HG03097 (cell line): ENCODE results near the gene ZBTB16.

Experiments
- ATAC-seq: cut with Tn5 transposase; IDR thresholded peaks from one replicate; pipeline ENCODE4 v1.9.1; 2021; ENCODE audit not compliant: unreplicated experiment, low FRiP score

Gene ZBTB16

DNA sequence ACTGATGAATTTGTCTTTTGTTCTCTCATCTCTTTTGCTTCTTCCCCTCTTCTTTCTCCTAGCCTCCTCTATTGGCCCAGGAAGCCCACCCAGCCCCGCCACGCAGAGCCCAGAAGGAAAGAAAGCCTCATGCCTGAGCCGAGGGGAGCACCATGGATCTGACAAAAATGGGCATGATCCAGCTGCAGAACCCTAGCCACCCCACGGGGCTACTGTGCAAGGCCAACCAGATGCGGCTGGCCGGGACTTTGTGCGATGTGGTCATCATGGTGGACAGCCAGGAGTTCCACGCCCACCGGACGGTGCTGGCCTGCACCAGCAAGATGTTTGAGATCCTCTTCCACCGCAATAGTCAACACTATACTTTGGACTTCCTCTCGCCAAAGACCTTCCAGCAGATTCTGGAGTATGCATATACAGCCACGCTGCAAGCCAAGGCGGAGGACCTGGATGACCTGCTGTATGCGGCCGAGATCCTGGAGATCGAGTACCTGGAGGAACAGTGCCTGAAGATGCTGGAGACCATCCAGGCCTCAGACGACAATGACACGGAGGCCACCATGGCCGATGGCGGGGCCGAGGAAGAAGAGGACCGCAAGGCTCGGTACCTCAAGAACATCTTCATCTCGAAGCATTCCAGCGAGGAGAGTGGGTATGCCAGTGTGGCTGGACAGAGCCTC, 3.8 kb downstream of the ZBTB16 start:
- ATAC-seq, result no peak

- no peak for ATAC-seq
Observed at GRCh38 chr11:114063829-114064201, 4.3 kb downstream of the ZBTB16 start.

GRCh38 chr11:114064216-114064615, 4.7 kb downstream of the ZBTB16 start:
- no peak for ATAC-seq

GRCh38 chr11:114065094-114065493, 5.6 kb downstream of the ZBTB16 start:
- no peak for ATAC-seq

- no peak for ATAC-seq
Observed at GRCh38 chr11:114066046-114066648, 6.6 kb downstream of the ZBTB16 start.

- ATAC-seq, result no peak
Observed at GRCh38 chr11:114068327-114068726, 8.8 kb downstream of the ZBTB16 start.

GRCh38 chr11:114070464-114071139, 11.1 kb downstream of the ZBTB16 start:
- ATAC-seq, result no peak

GRCh38 chr11:114073007-114073827, 13.7 kb downstream of the ZBTB16 start:
- no peak for ATAC-seq

DNA sequence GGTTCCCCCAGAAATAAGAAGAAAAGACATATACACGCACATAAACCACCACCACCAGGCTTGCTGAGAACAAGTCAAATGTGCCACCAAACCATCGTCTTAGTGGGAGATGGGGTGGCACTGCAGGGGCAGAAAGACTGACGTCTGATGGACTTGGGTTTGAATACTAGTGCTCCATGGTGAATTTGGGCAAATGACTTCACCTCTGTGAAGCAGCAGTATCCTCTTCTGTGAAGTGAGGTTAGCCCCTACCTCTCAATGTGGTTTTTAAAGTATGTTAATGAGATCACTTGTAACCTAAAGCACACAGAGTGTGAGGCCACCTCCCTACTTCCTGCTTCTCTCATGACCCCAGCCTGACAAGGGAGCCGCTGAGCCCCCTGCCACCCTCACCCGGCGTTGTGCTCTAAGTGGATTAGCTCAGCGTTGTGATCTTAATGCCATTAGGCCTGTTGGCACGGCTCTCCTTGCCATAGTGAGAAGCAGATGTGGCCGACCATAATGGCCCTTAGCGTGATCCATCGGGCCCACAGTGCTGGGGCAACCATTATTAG, 14.4 kb downstream of the ZBTB16 start:
- no peak for ATAC-seq

DNA sequence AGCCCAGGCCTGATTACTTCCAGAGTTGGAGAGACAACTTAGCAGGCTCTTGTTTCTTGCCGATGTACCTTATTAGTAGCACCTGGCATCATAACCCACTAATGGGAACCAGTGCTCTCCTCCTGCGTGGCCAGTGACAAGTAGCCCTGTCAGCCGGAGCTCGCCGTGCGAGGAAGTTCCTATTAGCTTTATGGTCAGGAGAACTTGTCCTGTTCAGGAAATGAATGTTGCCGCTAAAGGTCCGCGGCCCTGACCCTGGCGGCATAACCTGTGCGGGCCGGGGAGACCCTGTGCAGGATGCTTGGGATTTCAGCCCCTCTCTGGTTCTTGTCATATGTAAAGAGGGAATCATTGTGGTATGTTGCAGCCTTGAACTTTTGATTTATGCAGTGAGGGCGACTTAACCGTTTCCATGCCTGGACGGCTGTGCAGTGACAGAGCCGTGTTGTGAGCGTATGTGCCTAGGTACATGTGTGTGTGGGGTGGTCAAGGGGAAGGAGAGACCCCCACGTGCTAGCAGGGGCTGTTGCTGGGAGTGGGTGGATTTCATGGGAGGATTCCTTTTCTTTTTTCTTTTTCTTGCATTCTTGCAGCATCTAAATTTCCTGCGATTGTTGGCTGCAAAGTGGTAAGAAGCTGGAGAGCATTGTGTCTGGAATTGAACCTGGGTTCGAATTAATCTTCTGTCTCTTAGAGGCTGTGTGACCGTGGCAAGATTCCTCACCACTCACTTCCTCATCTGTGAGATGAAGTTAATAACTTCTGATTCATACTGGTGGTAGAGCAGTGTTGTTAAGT, 15.2 kb downstream of the ZBTB16 start:
- ATAC-seq, result no peak

DNA sequence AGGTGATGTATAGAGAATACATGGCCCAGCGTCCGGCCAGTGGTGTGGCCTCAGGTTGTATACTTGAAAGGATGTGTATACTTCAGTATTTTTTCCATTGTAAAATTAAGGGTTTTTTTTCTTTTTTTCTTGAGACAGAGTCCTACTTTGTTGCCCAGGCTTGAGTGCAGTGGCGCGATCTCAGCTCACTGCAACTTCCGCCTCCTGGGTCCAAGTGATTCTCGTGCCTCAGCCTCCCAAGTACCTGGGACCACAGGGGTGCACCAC, 15.8 kb downstream of the ZBTB16 start:
- no peak for ATAC-seq

DNA sequence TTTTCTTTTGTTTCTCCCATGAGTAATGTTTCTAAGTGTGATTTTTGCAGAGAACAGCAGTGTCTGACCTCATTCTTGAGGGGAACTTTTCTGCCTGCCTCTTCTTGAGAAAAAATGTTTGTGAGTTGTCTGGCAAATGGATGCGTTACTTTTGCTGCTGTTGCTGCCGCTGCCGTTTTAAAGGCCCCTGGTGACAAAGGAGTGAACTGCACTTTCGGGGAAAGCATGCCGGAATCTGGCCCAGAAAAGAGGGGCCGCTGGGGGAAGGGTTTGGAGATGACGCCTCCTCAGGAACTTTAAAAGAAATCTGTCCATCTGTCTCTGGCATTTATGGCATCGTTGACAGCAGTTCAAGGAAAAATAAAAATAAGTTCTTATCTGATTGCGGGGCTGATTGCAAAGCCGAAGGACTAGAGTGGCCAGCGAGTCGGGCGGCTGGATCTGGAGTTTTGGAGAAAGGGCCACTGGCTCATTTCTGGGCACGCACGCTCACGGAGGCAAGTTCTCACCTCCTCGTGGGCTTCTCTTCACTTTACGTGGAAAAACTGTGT, 16.5 kb downstream of the ZBTB16 start:
- no peak for ATAC-seq

GRCh38 chr11:114076921-114077331, 17.4 kb downstream of the ZBTB16 start:
- ATAC-seq, result no peak

GRCh38 chr11:114077482-114078305, 18.2 kb downstream of the ZBTB16 start:
- no peak for ATAC-seq

DNA sequence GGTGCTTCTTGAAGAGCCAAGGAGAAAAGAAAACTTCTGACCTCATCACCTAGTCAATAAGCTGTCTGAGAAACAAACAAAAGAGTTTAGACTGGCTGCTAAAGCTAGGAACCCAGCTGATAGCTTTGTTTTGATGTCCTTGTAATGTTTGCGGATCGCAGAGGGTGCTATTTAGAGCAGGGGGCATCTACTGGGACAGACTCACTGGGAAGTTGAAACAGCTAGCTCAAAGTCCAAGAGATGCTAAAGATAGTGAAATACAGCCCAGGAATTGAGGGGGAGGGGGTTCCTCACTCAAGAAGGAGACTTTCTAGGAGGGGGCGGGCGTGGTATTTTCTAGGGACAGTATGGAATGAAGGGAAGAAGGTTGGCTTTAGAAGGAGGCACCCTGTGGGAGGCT, 18.9 kb downstream of the ZBTB16 start:
- ATAC-seq, result no peak

GRCh38 chr11:114079511-114080065, 20.1 kb downstream of the ZBTB16 start:
- ATAC-seq, result no peak

DNA sequence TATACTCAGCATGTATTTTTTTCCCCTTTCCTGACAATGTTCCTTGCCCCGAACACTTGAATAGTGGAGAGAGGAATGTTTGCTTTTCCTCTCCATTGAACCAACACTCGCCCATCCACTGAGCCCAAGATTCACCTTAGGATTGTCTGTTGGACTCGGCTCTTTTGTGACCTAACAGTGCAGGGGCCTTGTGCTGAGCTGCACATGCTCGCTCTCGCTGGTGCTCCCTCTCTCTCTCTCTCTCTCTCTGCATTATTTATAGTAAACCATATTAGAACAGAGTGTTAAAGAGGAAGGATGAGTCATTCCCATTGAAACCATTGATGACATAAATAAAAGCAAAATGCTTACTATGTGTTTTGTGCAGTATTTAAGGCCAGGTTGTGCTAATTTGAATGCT, 20.7 kb downstream of the ZBTB16 start:
- ATAC-seq, result no peak

DNA sequence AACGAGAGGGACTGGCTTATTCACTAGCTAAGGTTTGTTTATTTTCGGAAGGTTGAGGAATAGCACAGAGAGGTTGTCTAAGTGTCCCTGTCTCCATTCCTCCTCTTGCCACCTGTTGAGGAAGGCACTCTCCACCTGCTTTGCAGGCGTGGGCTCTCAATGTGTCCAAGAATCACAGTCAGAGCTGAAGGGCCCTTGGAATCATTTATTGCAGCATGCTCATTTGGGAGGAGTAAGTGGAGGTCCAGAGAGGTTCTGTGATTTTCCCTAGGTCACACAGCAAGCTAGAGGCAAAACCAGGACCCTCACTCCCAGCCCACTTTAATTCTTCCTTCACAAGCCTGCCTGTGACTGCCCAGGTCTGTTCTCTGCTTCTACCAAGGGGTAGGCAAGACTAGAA, 21.3 kb downstream of the ZBTB16 start:
- no peak for ATAC-seq
